Measurements from ENCODE around the gene TMEM190. TPM values are rescaled to one million over a fixed set of nuclear protein-coding genes. Genes with fewer than 3 reads are reported as not detected.

The TMEM190 gene
- total and polyA plus RNA-seq, 10 of the 15 experiments (the other 5 are each of a cell fraction or from before 2014, with no cell fraction given), result not detected

- TF ChIP-seq E2F4 (IDR thresholded peaks at IDR 0.05; ENCODE audit: low read depth, low read length) (no peak), HDAC6 (IDR thresholded peaks at IDR 0.05; ENCODE audit: unreplicated experiment) (peak; percentile 75), ZBED1 (IDR thresholded peaks at IDR 0.05; ENCODE audit: borderline replicate concordance) (peak; percentile 90; the same call in 1 of the 2 replicates), ZBTB40 (IDR thresholded peaks at IDR 0.05; ENCODE audit: borderline replicate concordance) (peak; percentile 88), TBL1XR1 (IDR thresholded peaks at IDR 0.05; ENCODE audit: low read depth, low read length) (no peak), STAT3 (IDR thresholded peaks at IDR 0.05; ENCODE audit: low read depth, low read length) (0 out of 2 replicates have a peak, but pooled peaks have one; percentile 58), HDAC2 (IDR thresholded peaks at IDR 0.05) (no peak), CUX1 (IDR thresholded peaks at IDR 0.05; ENCODE audit: insufficient replicate concordance, low read depth, low read length) (no peak), TARDBP (IDR thresholded peaks at IDR 0.05; ENCODE audit: borderline replicate concordance) (no peak), YY1 (IDR thresholded peaks at IDR 0.05; ENCODE audit: low read depth, low read length) (peak; percentile 87), NBN (IDR thresholded peaks at IDR 0.05) (0 out of 2 replicates have a peak, but pooled peaks have one; percentile 77), REST (IDR thresholded peaks at IDR 0.05; ENCODE audit: low read depth, low read length) (peak; percentile 56; the same call in 1 of the 2 replicates), USF2 (IDR thresholded peaks at IDR 0.05; ENCODE audit: borderline replicate concordance, low read depth, low read length) (no peak), MXI1 (IDR thresholded peaks at IDR 0.05; ENCODE audit: low read depth, low read length) (peak; percentile 12; the same call in 1 of the 2 replicates)
Measured at GRCh38 chr19:55385724-55386492, 9.3 kb downstream of the TMEM190 start, which contains the start of gene RPL28 (continued).

All from GM12878 (cell line).